Neutrophil (primary cell): ENCODE results near the gene CTNNBL1.

Source experiments
- H3K27ac ChIP-seq: fragments of 200-600 bp; sonication (generic); 2 replicates; pipeline ENCODE4 v1.5.1; 2016; ENCODE audit warnings: mild to moderate bottlenecking, moderate library complexity
- H3K27me3 ChIP-seq: fragments of 200-600 bp; sonication (generic); 2 replicates; pipeline ENCODE4 v1.6.0; 2016; ENCODE audit warnings: mild to moderate bottlenecking
- H3K36me3 ChIP-seq: fragments of 200-600 bp; sonication (generic); 2 replicates; pipeline ENCODE4 v1.5.1; 2017
- H3K4me1 ChIP-seq, 2 experiments: fragments of 200-600 bp in 1 of 2; sonication (generic) in 1 of 2; 1 replicate in 1 of 2; 2 replicates in 1 of 2; pipeline versions ENCODE4 v1.5.1 to v1.6.1; 2013 to 2016; ENCODE audit warnings: low read depth in 1 of 2, low read length in 1 of 2, mild to moderate bottlenecking in 1 of 2, moderate library complexity in 1 of 2; ENCODE audit not compliant: control insufficient read depth in 1 of 2, insufficient read depth in 1 of 2
- H3K4me3 ChIP-seq, 2 experiments: fragments of 200-600 bp in 1 of 2; sonication (generic) in 1 of 2; 1 replicate in 1 of 2; 2 replicates in 1 of 2; pipeline ENCODE4 v1.5.1; 2013 to 2016; ENCODE audit warnings: low read depth in 1 of 2, low read length in 1 of 2, mild to moderate bottlenecking in 1 of 2, moderate library complexity in 1 of 2
- H3K9me3 ChIP-seq: fragments of 200-600 bp; sonication (generic); 2 replicates; pipeline ENCODE4 v1.5.1; 2016
- TF ChIP-seq, protein P1 (sequence below): fragments of 200-600 bp; sonication (generic); IDR thresholded peaks from 2 replicates; pipeline ENCODE4 v1.5.1; 2016; ENCODE audit warnings: antibody characterized with exemption

Gene CTNNBL1

DNA sequence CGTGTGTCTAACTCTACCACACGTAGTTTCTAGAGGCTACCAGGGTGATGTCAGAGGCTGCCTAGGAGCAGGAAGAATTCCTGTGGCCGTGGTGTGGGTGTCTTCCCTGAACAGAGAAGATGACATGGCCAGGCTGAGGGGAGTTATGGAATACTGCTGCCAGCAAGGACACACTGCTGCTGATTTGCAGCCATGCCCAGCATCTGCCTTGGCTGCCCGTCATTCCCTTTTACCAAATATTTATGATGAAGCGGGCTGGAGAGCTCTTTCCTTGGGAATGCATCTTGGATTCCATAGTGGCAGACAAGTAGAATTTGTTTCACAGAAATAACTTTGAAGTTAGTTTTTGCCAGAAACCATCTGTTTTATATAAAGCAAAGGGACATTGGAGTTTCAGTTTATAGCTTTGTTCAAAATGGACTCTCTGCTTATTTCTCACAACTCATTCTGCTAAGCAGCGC, 128.3 kb downstream of the CTNNBL1 start:
- Histone ChIP-seq H3K9me3 (no peaks in the 10 kb centered on the region), H3K36me3 (no peaks in the 10 kb centered on the region), H3K4me1 (no peaks in the 10 kb centered on the region), H3K27me3 (no peaks in the 10 kb centered on the region), H3K27ac (no peak overlapping the region), H3K4me3 (no peak overlapping the region)
- TF ChIP-seq, protein P1, sequence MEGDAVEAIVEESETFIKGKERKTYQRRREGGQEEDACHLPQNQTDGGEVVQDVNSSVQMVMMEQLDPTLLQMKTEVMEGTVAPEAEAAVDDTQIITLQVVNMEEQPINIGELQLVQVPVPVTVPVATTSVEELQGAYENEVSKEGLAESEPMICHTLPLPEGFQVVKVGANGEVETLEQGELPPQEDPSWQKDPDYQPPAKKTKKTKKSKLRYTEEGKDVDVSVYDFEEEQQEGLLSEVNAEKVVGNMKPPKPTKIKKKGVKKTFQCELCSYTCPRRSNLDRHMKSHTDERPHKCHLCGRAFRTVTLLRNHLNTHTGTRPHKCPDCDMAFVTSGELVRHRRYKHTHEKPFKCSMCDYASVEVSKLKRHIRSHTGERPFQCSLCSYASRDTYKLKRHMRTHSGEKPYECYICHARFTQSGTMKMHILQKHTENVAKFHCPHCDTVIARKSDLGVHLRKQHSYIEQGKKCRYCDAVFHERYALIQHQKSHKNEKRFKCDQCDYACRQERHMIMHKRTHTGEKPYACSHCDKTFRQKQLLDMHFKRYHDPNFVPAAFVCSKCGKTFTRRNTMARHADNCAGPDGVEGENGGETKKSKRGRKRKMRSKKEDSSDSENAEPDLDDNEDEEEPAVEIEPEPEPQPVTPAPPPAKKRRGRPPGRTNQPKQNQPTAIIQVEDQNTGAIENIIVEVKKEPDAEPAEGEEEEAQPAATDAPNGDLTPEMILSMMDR, result no peak

DNA sequence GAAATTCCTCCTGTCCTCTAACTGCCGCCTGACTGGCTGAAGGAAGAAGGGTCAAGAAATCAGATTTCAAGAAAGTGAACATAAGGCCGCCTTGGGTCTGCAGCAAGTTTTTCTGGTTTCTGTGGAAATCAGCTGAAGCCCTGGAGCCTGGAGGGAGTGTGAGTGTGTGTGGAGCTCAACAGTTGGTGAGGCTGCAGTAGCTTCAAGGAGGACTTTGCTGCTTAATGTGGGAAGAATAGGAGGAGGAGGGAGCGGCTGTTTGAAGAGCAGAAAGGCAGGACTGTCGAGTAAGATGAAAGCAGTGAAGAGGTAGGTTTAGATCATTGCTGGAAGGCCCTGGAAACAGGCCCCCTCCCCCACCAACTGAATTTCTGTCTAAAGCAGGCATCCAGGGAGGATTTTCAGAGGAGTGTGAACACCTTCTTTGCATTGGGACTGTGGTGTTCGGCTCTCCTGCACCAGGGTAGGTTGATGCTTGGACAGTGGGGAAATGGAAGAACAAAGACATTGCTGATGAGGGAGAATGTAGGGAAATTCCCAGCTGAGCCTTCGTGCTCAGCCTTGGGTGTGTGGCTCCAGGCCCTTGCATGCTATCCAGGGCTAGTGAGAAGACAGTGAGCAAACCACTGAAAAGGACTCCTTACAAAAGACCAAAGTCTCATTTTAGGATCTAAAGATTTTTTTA, 129.6 kb downstream of the CTNNBL1 start:
- Histone ChIP-seq H3K36me3 (no peaks in the 10 kb centered on the region), H3K27ac (no peak overlapping the region), H3K4me1 (no peaks in the 10 kb centered on the region), H3K9me3 (no peaks in the 10 kb centered on the region), H3K4me3 (no peak overlapping the region), H3K27me3 (no peaks in the 10 kb centered on the region)
- TF ChIP-seq, protein P1, result no peak

DNA sequence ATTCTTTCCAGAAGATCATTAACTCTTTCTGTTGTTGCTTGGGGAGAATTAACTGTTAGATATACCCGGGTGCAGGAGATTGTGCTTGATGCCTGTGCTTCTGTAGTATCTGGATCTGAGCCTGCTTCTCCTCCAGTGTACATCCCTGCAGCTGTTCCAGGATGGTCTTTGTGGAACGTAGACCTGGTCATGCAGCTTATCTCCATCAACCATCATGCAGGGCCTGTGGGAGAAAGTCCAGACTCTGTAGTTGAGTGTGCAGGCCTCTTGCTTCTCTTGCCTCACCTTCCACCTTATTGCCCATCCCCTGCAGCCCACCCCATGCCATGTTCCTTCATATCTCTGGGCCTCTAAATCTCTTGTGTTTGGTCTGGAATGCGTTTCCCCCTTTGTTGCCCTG, 133.8 kb downstream of the CTNNBL1 start:
- Histone ChIP-seq H3K27me3 (no peaks in the 10 kb centered on the region), H3K9me3 (no peaks in the 10 kb centered on the region), H3K4me3 (no peak overlapping the region), H3K36me3 (no peaks in the 10 kb centered on the region), H3K27ac (no peak overlapping the region), H3K4me1 (no peaks in the 10 kb centered on the region)
- TF ChIP-seq, protein P1, result no peak

DNA sequence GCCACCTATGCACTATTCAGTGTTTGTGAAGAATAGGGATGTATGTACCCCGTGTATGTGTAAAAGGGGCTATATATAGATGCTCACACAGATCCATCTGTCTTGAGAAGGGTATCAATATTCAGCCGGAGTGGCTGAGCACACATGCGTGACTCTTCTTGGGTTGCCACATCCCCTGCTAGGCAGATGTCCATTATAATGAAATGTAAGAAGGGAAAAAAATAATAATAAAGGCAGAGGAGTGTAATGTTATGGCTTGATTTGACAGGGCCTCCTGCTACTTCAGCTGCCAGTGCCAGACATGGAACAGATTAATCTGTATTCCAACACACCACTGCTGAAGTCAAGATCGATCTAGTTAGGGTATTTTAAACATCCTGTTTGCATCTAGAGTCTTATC, 134.9 kb downstream of the CTNNBL1 start:
- TF ChIP-seq, protein P1, result no peak
- H3K4me3 ChIP-seq, result no peak overlapping the region
- no peaks in the 10 kb centered on the region for H3K36me3 ChIP-seq
- H3K4me1 ChIP-seq, result no peaks in the 10 kb centered on the region
- H3K27ac ChIP-seq, result no peak overlapping the region
- H3K27me3 ChIP-seq, result no peaks in the 10 kb centered on the region
- H3K9me3 ChIP-seq, result no peaks in the 10 kb centered on the region

DNA sequence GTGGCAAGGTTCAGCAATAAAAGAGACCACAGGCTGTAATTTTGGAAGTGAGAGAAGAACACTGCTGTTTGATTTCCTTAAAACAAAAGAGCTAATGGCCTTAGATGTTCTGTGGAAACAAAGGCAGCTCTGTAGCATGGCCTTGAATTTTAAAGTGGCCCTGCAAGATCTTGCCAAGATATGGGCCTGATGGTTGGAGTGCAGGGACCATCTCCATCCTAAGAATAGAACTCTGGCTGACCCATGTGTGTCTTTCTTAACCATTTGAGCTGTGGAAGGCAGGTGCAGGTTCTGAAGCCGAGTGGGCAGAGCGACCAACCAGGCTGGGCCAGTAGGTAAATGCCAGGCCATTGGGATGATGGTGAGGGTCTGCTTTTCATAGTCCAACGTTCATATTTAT, 135.3 kb downstream of the CTNNBL1 start:
- Histone ChIP-seq H3K9me3 (no peaks in the 10 kb centered on the region), H3K4me3 (no peak overlapping the region), H3K27ac (no peak overlapping the region), H3K36me3 (no peaks in the 10 kb centered on the region), H3K27me3 (no peaks in the 10 kb centered on the region), H3K4me1 (no peaks in the 10 kb centered on the region)
- TF ChIP-seq, protein P1, result no peak
